Measurements from ENCODE around the gene AGBL2.

- TF ChIP-seq CTCF (conservative IDR thresholded peaks at IDR 0.05; ENCODE audit: low read depth, low read length) (no peak), EZH2 (IDR thresholded peaks at IDR 0.05; ENCODE audit: low read length, unreplicated experiment) (no peak), EZH2phosphoT487 (IDR thresholded peaks at IDR 0.05; ENCODE audit: borderline replicate concordance, low read length) (no peak)
These were observed 55.9 kb downstream of the AGBL2 start for GRCh38 chr11:47659276-47659675.
